GM12891 (cell line): ENCODE measurements around the gene ZCCHC7.

Experiments used
- POLR2A ChIP-seq: IDR thresholded peaks from 2 replicates; pipeline ENCODE4 v1.6.1; 2011; ENCODE audit warnings: low read depth, low read length, control low read depth
- POLR2AphosphoS5 ChIP-seq: IDR thresholded peaks from 2 replicates; pipeline ENCODE4 v1.6.1; 2011; ENCODE audit warnings: low read depth, low read length, control low read depth

GRCh38 chr9:37331871-37332270 lies 211.5 kb downstream of the ZCCHC7 start:
- TF ChIP-seq POLR2A (no peak), POLR2AphosphoS5 (no peak)
